ENCODE data around the gene ARHGEF4.
"Not testable (repeated sequence)": the region's sequence is repeated elsewhere in the genome, so short reads cannot be mapped to it uniquely, and the experiment has no call there.

ARHGEF4 gene

DNA sequence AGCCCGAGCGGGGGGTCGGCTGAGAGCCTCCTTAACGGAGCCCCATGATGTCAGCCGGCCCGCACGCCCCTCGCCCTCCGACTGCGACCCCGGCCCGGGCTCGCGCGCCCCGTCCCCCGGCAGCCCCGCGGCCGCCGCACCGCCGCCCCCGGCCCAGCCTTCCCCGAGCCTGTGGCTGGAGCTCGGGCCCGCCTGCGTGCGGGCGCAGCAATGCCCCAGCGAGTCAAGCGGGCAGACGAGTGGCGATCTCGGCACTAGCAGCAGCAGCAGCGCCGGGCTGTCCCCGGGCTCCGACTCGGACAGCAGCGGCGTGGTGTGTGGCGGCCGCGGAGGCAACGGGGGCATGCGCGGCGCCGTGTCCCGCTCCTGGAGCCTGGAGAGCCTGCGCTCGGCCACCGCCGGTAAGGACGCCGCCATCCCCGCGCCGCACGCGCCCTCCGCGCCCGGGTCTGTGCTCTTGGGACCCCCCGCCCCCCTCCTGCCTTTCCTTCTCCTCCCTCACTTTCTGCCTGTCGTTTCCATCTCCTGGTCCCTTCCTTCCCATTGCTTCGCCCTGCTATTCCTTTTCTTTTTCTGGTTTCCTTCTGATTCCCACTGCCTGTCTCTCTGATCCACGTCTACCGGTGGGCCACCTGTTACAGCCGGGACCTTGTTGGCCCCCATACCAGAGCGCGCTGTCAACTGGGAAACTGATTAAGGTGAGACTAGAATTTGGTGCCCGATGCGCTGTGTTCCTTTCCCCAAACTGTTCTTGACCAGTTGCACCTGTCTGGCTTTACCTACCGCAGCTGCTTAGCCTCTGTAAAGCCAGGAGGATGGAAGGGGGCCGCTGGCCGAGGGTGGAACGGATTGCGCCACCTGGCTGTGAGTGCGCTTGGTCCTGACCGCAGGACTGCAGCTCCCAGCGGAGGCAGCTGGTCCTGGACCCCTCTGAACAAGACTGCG lies 127.4 kb downstream of the ARHGEF4 start:
- in situ Hi-C loops (cut with HindIII; ENCODE audit: low sequenced_read_pairs) = no loop called here

- in situ Hi-C loops (cut with HindIII; ENCODE audit: low sequenced_read_pairs) = no loop called here
These were observed 128.2 kb downstream of the ARHGEF4 start for GRCh38 chr2:130964931-130965330.

DNA sequence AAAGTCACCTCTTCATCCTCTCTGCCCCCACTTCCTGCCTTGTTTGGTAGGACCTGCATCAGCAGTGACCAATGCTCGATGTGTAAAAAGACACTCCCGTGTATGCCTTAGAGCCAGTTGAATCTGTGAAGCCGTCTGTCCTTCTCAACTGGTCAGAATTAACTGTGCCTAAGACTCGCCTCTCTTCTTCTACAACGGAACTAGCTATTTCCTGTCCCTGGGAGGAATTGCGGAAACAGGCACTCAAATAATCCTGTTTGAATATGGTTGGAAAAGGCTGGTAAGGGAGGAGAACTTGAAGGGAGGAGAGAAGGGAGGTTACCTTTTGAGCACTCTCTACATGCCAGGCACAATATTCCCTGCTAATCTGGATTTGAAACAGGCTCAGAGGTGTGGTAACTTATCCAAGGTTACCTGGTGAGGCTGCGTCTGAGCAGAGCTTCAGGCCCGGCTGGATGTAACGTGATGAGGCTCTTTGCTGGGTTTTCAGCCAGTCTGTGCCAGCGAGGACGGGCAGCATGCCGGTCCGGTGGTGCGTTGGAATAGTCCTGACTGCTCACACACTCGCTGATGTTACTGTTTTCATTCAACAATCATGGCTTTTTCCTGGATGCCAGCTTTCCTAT lies 129.5 kb downstream of the ARHGEF4 start:
- in situ Hi-C loops (cut with HindIII; ENCODE audit: low sequenced_read_pairs) = no loop called here

DNA sequence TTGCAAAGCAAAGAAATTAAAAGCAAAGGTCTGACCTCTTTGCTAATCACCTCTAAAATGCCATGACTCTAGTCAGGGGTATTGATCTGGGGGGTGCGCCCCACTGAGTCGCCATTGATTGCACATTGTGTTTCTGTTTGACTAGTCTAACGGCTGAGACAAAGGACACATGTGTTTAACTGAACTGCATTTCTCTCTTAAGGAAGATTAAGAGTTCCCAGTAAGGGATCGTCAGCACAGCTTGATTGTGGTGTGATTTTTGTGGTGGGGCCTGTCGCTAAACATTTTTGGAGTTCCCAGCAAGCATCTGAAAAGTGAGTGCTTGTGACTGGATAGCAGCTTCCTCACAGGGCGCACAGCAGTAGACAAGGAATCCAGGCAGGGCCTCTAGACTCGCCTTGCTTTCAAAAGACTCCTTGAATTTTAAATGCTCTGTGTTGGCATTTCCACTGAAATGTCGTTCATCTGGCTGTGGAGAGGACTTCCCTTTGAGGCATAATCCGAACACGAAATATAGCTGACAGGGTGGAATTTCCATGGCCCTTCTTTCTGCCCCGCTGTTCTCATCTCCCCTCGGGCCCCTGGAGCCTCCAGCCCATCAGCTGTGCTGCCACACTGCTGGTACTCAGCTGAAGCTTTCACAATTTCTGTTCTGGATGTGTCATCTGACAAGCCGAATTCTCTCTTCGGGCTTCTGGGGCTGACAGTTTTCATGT lies 130.2 kb downstream of the ARHGEF4 start:
- in situ Hi-C loops (cut with HindIII; ENCODE audit: low sequenced_read_pairs) = no loop called here

- in situ Hi-C loops (cut with HindIII; ENCODE audit: low sequenced_read_pairs) = no loop called here
These were observed 135.7 kb downstream of the ARHGEF4 start for GRCh38 chr2:130972410-130972809.

DNA sequence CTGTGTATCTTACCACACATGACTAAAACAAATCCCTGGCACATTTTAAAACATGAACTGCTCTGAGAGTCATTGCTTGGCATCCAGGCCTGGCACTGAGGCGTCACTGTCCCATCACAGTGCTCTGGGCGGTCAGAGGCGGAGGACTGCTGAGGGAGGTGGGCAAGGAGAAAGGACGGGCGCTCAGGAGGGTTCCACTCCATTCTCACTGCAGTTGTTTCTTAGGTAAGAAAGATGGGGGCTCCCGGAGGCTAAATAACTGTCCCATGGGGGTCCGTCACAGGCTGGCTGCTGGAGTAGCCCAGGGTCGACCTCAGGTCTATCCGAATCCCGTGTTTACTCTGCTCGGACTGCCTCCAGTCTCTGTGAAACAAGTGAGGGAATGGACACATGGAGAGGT lies 139.0 kb downstream of the ARHGEF4 start:
- in situ Hi-C loops (cut with HindIII; ENCODE audit: low sequenced_read_pairs) = no loop called here

DNA sequence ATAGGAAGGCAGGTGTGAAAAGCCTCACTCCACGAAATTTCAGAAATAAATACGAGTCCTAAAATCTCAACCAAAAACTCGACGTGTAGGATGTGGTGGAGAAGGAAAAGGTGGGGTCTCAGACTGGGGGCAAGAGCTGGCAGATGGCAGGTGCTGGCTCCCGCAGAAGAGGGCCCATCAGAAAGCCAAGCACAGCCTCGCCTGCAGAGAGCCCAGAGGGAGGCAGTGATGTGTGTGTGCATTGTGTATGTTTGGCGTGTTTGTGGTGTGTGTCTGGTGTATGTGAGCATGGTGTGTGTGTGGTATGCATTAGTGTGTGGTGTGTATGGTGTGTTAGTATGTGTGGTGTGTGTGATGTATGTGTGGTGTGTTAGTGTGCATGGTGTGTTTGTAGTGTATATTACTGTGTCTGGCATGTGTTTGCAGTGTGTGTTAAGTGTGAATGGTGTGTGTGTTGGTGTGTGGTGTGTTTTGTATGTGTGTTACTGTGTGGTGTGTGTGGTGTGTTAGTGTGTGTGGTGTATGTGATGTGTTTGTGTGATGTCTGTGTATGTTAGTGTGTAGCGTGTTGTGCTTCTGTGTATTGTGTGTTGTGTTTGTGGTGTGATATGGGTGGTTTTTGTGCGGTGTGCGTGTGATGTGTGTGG lies 140.0 kb downstream of the ARHGEF4 start:
- in situ Hi-C loops (cut with HindIII; ENCODE audit: low sequenced_read_pairs) = no loop called here

DNA sequence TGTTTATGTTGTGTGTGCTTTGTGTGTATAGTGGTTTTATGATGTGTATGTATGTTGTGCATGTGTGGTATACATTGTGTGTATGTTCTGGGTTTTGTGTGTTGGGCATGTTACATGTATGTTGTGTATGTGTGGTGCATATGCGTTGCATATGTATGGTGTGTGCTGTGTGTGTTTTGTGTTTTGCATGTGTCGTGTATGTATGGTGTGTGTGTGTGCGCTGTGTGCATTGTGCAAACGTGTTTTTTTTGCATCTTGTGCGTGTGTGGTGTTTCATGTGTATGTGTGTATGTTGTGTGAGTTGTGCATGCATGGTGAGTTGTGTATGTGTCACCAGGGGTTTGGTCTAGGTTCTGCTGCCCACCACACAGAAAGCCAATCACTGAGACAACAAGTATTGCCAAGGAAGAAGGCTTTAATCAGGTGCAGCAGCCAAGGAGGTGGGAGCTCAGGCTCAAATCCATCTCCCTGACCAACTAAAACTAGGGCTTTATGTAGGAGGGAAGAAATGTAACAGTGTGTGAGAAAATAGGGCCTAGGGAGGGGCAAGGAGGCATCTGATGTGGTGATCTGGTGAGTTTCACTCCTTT lies 140.8 kb downstream of the ARHGEF4 start:
- in situ Hi-C loops (cut with HindIII; ENCODE audit: low sequenced_read_pairs) = no loop called here

DNA sequence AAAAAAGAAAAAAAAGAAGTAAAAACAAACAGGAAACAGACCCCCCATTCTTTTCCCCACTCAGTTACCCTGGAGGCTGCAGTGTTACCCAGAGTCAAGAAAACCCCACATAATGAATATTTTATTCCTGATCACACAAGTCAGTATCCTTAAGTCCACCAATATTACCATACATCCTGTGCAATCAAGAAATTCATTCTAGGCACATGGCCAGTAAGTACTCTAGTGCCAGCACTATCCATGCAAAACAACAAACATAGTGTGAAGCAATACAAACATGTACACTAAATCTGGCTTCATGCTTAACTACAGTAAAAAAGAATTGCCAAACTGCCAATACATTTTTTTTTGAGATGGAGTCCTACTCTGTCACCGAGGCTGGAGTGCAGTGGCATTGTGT lies 145.0 kb downstream of the ARHGEF4 start:
- in situ Hi-C loops (cut with HindIII; ENCODE audit: low sequenced_read_pairs) = no loop called here

DNA sequence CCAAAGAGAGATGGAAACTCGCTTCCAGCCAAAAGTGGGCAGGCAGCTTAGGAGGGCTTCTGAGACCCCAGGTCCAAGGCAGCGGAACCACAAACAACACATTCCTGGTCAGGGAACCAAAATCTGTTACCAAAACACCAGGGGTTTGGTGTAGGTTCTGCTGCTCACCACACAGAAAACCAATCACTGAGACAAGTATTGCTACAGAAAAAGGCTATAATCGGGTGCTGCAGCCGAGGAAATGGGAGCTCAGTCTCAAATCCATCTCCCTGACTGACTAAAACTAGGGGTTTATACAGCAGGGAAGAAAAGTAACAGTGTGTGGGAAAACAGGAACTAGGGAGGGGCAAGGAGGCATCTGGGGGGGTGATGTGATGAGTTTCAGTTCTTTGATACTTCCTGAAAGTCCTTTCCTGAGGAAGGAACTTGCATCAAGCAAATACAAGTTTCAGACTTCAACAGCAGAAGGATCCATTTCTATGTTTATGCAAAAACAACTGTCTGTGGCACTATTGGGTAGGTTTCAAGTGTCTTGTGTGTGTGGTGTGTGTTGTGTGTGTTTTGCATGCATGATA lies 148.6 kb downstream of the ARHGEF4 start:
- in situ Hi-C loops (cut with HindIII; ENCODE audit: low sequenced_read_pairs) = no loop called here

DNA sequence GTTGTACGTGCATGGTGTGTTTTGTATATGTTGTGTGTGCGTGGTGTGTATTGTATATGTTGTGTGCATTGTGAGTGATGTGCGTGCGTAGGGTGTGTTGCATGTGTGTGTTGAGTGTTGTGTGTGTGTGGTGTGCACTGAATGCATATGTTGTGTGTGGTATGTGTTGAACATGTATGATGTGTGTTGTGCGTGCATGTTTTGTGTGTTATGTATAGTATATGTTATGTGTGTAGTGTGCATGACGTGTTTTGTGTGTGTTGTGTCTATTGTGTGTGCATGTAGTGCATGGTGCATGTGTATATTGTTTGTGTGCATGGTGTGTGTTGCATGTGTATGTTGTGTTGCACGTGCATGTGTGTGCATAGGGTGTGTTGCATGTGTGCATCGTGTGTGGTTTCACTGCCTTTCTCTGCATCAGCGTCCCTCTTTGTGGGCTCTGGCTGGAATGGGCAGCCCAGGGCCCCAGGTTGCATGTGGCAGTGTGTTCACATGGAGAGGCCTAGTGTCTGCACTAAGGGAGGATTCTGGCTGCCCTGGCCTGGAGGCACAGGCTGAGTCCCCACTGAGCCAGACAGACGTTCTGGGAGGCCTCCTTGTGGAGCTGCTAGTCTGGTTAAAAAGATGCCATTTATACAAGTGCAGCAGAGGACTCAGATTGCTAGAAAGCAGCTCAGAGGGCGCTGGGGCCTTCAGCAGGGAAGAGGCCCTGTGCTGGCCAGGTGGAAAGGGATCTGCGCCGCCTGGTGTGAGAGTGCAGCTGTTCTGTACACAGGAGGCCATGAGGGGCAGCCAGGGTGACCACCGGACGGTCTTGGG lies 149.3 kb downstream of the ARHGEF4 start:
- in situ Hi-C loops (cut with HindIII; ENCODE audit: low sequenced_read_pairs) = no loop called here

DNA sequence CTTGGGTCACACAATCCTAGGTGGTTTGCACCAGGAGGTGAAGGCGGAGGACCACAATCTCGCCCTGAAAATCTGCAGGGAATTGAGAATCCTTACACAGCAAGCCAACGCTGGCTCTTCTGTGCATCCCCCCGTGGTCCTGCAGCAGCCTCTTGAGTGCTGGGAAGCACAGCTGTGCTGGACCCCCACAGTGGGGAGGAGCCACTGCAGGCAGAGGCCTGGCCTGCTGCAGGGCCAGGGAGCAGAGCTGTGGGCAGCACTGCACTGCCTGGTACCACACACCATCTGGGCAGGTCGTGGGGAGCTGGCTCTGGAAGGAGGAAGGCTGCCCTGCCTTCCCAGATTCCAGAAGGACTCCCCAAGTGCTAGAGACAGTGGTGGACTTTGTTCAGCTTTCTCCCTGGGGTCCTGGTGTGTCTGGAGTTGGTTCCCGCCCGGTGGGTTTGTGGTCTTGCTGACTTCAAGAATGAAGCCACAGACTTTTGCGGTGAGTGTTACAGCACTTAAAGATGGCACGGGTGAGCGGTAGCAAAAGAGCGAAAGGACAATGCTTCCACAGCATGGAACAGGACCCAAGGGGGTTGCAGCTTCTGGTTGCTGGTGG lies 150.3 kb downstream of the ARHGEF4 start:
- in situ Hi-C loops (cut with HindIII; ENCODE audit: low sequenced_read_pairs) = no loop called here

DNA sequence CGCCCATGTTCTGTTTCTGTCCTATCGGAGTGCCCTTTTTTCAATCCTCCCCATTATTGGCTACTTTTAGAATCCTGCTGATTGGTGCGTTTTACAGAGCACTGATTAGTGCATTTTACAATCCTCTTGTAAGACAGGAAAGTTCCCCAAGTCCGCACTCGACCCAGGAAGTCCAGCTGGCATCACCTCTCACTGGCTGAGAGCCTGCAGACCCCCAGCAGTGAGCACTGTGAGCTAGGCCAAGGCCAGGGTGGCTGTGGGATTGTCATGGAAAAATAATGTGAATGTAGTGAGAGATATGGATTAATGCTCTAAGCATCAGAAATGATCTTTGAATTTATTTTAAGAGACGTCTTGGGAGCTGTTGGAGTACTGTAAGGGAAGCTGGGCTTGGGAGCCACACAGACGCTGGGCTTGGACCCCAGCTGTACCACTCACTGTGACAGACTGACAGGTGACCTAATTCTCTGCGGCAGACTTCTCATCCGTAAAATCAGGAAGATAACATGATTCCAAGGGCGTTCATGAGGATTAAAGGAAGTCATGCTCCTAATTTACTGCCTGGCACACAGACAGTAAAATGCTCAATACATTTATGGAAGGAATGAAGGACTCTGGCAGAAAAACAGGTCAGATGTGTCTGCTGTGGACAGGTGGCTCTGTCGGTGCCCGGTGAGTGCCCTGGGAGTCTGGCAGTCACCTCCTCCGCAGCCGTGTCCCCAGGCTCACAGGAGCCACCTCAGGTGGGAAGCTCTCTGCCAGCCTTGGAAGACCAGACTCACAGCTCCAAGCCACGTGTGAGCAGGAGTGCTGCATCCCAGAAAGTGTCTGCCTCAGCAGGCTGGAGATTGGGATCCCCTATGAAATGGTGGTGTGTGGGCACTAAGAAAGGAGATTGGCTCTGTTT lies 151.1 kb downstream of the ARHGEF4 start:
- in situ Hi-C loops (cut with HindIII; ENCODE audit: low sequenced_read_pairs) = no loop called here

DNA sequence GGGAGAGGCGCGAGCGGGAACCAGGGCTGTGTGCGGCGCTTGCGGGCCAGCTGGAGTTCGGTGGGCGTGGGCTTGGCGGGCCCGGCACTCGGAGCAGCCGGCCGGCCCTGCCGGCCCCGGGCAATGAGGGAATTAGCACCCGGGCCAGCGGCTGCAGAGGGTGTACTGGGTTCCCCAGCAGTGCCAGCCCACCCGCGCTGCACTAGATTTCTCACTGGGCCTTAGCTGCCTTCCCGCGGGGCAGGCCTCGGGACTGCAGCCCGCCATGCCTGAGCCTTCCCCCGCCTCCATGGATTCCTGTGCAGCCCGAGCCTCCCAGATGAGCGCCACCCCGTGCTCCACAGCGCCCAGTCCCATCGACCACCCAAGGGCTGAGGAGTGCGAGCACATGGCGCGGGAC lies 154.7 kb downstream of the ARHGEF4 start:
- in situ Hi-C loops (cut with HindIII; ENCODE audit: low sequenced_read_pairs) = not testable (repeated sequence)

DNA sequence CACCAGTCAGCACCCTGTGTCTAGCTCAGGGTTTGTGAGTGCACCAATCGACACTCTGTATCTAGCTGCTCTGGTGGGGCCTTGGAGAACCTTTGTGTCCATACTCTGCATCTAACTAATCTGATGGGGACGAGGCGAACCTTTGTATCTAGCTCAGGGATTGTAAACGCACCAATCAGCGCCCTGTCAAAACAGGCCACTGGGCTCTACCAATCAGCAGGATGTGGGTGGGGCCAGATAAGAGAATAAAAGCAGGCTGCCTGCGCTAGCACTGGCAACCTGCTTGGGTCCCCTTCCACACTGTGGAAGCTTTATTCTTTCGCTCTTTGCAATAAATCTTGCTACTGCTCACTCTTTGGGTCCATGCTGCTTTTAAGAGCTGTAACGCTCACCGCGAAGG lies 155.3 kb downstream of the ARHGEF4 start:
- in situ Hi-C loops (cut with HindIII; ENCODE audit: low sequenced_read_pairs) = not testable (repeated sequence)

GRCh38 chr2:130996691-130997090 lies 160.0 kb downstream of the ARHGEF4 start:
- in situ Hi-C loops (cut with HindIII; ENCODE audit: low sequenced_read_pairs) = no loop called here

DNA sequence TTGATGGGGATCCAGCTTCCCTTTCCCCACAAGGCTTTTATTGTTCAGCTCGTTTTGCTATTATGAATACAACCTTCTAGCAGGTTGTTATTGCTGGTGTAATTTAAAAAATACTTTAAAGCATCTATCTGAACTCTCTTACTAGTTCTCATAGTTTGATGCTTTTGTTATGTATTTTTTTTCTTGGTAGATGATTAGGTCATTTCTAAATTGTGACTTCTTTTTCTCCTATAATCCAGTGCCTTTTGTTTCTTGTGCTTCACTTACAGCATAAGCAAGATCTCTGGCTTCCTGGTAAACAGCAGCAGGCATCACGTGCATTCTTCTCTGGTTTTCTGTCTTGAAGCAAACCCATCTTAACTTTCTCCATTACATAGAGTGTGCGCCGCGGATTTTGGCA lies 160.5 kb downstream of the ARHGEF4 start:
- in situ Hi-C loops (cut with HindIII; ENCODE audit: low sequenced_read_pairs) = no loop called here

DNA sequence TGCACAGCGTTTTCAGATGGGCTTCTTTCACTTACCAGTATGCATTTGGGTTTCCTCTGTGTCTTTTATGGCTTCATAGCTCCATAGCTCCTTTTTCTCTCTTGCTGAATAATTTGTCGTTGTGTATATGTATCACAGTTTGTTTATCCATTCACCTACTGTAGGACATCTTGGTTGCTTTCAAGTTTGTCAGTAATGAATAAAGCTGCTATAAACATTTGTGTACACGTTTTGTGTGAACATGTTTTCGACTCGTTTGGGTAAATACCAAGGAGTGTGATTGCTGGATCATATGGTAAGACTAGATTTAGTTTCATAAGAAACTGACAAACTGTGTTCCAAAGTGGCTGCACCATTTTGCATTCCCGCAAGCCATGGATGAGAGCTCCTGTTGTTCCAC lies 161.8 kb downstream of the ARHGEF4 start:
- in situ Hi-C loops (cut with HindIII; ENCODE audit: low sequenced_read_pairs) = no loop called here
